ENCODE measurements around the gene SHANK3.

SHANK3 gene

DNA sequence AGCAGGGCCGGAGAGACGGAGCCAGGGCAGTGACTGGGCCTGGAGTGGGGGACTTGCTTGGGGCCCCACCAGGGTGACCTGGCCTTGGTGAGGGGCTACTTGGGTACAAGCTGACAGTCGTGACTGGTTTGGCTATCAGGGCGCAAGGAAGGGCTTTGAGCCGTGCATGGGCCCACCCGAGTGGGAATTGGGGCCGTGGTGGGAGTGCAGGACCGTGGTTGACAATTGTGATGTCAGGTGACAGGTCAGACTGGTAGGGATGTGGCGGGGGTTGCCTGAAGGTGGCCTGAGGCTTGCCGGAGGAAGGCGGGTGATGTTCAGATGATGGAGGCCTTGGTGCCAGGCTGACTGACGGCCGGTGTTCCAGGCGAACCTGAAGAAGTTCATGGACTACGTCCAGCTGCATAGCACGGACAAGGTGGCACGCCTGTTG, 5.6 kb downstream of the SHANK3 start:
- peak; percentile 15 for DNase-seq (ENCODE audit: low spot score)

DNA sequence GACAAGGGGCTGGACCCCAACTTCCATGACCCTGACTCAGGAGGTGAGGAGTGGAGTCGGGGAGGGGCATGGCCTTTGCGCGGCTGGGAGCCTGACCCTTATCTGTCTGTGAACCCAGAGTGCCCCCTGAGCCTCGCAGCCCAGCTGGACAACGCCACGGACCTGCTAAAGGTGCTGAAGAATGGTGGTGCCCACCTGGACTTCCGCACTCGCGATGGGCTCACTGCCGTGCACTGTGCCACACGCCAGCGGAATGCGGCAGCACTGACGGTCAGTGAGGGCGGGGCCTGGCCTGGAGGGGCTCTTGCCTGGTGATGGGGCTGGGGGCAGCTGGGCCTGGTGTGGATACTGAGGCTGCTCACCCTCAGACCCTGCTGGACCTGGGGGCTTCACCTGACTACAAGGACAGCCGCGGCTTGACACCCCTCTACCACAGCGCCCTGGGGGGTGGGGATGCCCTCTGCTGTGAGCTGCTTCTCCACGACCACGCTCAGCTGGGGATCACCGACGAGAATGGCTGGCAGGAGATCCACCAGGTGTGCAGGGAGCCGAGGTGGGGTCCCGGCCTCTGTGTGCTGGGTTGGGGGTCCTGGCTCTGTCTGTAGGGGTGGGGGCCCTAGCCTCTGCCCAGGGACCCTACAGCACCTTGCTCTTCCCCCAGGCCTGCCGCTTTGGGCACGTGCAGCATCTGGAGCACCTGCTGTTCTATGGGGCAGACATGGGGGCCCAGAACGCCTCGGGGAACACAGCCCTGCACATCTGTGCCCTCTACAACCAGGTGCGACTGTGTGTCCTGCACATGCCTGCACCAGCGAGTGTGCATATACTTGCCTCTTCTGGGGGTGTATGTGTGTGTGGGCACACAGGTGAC, 6.3 kb downstream of the SHANK3 start:
- DNase-seq (ENCODE audit: low spot score): peak; percentile 17

DNA sequence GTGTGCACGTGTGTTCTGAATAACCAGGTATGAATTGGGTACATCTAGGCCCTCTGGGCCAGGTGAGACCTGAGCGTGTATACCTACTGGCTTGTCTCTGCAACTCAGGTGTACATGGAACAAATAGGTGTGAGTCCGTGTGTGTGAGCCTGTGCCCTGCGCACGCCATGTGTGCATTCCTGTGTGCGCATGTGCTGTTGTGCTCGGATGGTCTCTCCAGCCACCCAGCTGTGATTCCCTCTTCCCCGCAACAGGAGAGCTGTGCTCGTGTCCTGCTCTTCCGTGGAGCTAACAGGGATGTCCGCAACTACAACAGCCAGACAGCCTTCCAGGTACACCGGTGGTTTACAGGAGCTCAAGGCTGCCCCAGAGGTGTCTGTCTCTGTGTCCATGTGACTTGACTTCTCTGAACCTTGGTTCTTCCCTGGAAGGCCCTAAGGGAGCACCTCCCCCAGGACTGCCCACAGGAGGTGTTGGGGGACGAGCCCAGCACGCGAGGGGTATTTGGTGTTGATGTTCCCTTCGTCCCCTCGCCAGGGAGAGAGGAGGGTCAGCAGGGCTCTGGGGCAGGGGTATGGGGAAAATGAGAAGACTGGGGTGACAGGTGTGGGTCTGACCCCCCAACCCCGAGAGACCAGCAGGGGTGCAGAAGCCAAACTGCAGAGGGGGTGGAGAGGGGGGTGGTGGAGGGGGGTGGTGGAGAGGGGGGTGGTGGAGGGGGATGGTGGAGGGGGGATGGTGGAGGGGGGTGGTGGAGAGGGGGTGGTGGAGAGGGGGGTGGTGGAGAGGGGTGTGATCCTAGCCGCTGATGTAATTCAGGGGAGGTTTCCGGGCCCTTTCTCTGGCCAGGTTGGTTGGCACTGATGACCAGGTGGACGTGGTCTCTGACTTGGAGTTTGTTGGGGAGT, 10.7 kb downstream of the SHANK3 start:
- DNase-seq (ENCODE audit: low spot score): peak; percentile 65

- DNase-seq (ENCODE audit: low spot score): no peak
These were observed 11.4 kb downstream of the SHANK3 start for GRCh38 chr22:50683994-50684371.

- DNase-seq (ENCODE audit: low spot score): peak; percentile 35
These were observed 11.9 kb downstream of the SHANK3 start for GRCh38 chr22:50684501-50684900.

- peak; percentile 34 for DNase-seq (ENCODE audit: low spot score)
These were observed 12.4 kb downstream of the SHANK3 start for GRCh38 chr22:50684986-50685385.

DNA sequence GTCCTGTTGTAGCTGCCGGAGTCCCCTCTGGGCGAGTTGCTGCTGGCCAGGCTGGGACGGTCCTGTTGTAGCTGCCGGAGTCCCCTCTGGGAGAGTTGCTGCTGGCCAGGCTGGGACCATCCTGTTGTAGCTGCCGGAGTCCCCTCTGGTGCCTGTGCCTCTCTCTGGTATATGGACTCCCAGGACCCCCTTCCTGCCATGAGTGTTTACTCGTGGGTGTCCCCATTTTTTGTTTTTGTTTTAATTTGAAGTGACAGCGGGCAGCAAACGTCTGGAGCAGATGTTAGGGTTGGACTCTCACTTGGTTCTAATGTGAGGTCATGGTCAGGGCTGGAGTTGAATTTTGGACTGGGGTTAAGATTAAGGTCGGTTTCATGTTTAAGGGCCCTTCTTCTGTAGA, 14.2 kb downstream of the SHANK3 start:
- peak; percentile 9 for DNase-seq (ENCODE audit: low spot score)

GRCh38 chr22:50687829-50688228, 15.2 kb downstream of the SHANK3 start:
- peak; percentile 12 for DNase-seq (ENCODE audit: low spot score)

DNA sequence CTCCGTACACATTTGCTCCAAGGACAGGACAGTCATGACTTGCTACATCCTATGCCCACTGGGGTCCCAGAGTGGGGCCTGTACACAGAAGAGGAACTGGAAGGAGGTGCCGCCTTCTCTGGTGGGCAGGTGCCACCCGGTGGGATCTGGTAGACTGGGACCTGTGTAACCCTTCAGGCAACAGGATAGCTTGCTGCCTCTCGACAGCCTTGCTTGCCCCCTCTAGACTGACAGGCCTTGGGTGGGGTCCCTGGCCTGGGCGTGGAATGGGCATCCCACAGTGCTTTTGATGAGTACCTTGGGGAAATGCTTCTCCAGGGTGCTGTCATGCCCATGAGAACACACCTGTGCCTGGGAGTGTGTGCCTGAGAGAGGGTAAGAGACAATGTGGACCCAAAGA, 15.8 kb downstream of the SHANK3 start:
- peak; percentile 18 for DNase-seq (ENCODE audit: low spot score)

GRCh38 chr22:50691521-50691920, 18.9 kb downstream of the SHANK3 start:
- peak; percentile 45 for DNase-seq (ENCODE audit: low spot score)

DNA sequence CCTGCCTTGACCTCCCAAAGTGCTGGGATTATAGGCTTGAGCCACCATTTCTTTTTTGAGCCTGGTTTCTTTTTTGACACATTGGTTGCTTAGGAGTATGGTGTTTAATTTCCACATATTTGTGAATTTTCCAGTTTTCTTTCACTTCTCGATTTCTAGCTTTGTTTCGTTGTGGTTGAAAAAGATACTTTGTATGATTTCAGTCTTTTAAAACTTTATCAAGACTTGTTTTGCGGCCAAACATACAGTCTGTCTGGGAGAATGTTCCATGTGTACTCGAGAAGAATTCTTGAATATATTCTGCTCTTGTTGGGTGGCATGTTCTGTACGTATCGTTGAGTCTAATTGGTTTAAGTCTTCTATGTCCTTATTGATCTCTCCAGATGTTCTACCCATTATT, 20.8 kb downstream of the SHANK3 start:
- DNase-seq (ENCODE audit: low spot score): no peak

DNA sequence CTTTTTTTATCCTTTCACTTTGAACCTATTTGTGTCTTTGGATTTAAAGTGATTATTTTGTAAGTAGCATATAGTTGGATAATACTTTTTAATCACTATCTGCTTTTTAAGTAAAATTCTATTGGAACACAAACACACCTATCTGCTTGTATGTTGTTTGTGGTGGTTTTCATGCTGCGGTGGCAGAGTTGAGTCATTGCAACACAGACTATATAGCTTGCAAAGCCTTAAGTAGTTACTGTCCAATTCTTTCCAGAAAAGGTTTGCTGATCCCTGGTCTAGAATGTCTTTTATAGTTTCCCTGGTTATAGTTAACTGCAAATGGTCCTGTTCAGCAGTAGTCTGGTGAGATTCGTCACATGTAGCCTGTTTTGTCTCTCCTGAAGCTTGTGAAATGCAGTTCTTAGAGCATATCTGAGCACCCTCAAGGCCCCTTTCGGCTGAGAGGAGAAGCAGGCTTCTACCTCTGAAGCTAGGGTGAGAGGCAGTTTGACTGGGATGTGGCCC, 21.5 kb downstream of the SHANK3 start:
- no peak for DNase-seq (ENCODE audit: low spot score)

- no peak for DNase-seq (ENCODE audit: low spot score)
These were observed 22.3 kb downstream of the SHANK3 start for GRCh38 chr22:50694766-50695420.

DNA sequence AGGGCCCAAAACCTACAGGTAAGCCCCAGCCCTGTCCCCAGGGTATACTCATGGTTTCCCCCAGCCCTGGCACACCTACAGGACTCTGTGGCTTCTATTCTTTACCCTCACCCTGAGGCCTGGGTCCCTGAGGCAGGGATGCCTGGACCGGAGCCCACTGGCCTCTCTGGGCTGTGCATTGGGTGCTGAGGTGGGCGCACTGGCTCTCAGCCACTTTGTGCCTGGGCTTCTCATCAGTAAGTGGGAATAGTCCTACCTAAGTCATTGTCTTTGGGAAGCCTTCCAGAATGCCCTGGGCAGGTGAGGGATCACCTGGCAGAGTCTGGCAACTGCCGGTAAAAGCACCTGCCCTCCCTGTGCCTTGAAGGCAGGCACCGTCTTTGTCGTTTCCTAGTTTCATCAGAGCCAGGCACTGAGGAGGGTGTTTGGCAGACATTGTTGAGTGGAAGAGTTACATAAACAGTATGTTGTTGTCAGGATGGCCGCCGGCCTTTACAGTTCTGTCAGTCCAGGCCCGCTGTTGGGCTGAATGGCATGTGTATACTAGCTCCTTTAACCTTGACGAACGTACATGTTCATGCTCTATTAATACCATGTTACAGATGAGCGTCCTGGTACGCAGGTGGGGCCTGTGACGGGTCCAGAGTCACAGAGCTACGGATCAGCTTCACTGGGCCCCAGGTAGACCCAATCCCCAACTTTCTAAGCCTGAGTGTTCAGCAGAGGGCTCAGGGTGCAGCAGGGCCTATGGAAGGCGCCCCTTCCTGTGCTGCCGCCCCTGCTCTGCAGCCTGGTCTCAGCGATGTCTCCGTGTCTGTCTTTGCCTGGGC, 23.0 kb downstream of the SHANK3 start:
- DNase-seq (ENCODE audit: low spot score): no peak

GRCh38 chr22:50696251-50696798, 23.7 kb downstream of the SHANK3 start:
- DNase-seq (ENCODE audit: low spot score): no peak

DNA sequence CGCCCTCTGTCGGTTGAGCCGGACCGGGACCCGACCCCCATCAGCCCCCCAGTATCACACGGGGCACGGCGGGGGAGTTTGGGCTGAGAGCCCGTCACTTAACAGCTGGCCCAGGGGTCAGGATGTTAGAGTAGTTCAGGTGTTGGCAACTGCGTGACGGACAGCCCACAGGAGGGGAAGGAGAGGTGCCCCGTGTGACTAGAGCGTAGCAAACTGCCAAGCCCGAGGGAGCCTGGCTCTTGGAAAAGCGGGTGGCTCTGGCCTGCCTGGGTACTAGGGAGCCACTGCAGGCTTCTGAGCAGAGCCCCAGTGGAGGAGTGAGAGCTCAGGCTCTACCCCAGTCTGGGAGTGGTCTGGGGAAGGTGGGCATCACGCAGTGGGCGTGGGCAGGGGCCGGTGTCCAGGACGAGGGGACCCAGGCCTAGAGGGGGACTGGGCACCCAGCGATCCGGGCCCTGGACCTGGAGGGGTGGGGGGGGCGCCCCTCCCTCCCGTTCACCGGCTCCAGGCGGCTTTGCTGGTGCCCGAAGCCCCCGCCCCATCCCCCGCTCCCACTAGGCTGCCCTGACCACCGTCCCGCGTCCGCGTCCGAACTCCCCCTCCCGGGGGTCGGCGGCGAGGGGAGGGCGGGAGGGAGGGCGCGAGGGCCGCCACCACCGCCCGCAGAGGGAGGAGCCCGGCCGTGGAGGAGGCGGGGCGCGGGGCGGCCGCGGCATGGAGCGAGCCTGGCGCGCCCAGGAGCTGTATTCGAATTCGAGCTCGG, 24.4 kb downstream of the SHANK3 start:
- DNase-seq (ENCODE audit: low spot score): peak; percentile 90

DNA sequence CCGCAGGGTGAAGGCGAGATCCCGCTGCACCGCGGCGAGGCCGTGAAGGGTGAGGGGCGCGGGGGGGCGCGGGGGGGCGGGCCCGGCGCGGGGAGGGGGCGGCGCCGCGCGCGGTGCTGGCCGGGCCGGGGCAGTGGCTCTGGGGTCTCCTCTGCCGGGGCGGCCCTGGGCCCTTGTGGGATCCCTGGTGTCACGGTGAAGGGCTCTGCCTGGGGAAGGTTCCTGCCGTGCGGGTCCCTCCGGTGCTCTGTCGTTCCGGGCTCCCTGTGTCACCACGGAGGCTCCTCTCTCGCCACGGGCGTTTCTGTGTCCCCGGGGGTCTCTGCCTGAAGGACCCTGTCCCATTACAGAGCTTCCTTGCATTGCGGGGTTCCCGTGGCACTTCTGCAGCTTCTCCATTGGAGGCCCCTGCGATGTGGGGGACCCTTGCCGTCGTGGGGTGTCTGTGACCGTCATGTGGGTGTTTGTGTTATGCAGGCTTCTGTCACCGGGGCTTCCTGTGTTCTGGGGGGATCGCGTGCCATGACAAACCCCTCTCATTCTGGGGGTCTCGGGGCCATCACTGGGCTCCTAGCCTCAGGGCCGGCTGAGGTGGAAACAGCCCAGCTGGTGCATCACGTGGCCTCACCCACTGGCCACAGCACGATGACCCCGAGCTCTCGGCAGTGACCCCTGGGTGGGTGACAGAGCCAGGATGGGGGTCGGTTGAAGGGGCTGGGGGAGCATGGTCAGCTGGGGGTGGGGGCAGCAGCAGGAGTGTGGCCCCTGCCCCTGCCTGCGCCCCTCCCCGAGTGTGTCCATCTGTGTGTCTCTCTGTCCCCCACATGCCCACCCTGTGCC, 25.3 kb downstream of the SHANK3 start:
- peak; percentile 67 for DNase-seq (ENCODE audit: low spot score)

DNA sequence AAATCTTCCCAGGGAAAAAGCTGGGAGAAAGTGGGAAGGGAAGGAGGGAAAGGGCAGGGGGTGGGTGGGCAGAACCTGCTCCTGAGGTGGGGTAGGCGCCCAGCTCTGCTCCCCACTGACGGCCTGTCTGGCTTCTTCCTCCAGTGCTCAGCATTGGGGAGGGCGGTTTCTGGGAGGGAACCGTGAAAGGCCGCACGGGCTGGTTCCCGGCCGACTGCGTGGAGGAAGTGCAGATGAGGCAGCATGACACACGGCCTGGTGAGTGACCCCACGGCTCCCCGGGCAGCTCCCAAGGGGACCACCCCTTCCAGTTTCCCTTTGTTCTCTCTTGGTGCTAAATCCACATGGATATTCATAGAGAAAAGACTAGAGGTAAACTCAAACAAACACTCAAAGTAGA, 25.9 kb downstream of the SHANK3 start:
- DNase-seq (ENCODE audit: low spot score): no peak
